CD4-positive, alpha-beta T cell treated with Interleukin-12 subunit alpha and Interleukin-12 subunit beta, for 1 hour (primary cell): ENCODE results near the gene TTC32.

ENCODE experiments used
- DNase-seq: peaks from one replicate; pipeline ENCODE4 v3.0.0-alpha.2; 2020

TTC32 gene

GRCh38 chr2:19848029-19848750 is 53.6 kb downstream of the TTC32 start:
- DNase-seq = no peak

GRCh38 chr2:19847486-19847885 is 54.3 kb downstream of the TTC32 start:
- DNase-seq = no peak
